Amniotic stem cell (primary cell): ENCODE results near the gene CMSS1.

Source experiments
- DNase-seq: peaks from one replicate; lab custom pipeline; 2025; lab: John Stamatoyannopoulos, UW

CMSS1 gene

DNA sequence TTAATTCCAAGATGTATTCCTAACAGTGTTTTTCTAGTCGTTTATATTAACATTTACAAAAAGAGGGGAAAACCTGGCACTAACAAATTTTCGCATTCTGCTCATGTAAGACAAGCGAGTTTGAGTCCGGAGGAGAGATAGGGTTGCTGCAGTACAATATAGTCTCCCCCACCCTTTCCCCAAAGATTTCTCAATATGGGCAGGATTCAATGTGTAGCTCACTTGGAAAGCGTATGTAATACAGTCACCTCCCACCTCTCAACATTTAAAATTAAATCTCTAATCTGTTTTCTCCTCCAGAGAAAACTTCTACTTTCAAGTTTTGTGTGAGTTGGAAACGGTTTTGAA is 57.9 kb downstream of the CMSS1 start:
- DNase-seq: no peak

GRCh38 chr3:99875929-99876841 is 58.5 kb downstream of the CMSS1 start:
- DNase-seq: peak; percentile 72

- DNase-seq: no peak
These were observed 59.4 kb downstream of the CMSS1 start for GRCh38 chr3:99877031-99877579.

DNA sequence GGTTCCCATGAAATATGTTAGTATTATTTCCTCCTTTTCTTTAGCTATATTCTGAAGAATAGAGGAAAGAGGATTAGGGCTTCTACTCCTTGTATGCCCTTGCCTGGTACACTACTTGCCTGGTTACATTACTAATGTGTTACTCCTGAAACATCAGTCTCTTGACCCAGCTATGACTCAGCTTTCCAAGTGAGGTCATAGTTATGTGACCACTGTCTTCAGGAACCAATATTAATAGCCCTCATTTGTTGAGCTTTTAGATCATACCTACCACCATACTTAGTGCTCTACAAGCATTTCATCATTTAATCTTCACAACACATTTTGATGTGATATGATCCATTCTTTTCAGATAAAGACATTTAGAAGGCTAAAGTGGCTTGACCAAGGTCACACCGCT is 60.3 kb downstream of the CMSS1 start:
- DNase-seq: no peak

DNA sequence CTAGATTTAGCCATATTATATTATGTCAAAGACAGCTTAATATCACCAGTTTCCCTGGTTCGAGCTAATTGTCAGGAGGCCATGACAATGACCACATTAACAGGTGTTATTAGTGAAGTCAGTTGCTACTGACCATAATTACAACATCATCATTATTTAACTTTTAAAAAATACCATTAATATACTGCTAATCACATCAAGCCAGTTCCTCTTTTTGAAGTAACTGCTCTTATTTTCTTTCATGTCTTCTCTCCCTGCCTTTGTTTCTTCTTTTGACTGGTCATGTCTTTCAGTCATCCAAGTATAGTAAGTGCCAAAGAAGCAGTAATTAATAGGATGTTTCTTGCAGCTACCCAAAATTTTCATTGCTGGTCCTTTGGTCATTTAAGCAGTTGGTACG is 61.6 kb downstream of the CMSS1 start:
- DNase-seq: no peak

DNA sequence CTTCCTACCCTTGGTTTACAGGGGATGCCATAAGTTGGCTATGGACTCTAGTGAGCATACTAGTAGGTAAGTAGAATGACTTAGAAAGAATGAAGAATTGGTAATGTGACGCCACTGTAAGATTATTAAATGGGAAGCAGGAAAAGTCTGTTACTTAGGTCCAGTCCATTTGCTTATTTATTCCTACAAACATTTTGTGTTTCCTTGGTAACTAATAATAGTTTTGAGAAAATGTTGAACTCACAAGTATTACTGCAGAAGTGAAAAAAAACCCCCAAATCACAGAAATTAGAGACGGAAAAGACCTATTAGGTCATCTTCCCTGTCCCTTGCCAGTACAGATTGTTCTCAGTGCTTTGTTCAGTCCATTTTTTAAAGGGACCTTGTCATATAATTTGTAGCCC is 63.5 kb downstream of the CMSS1 start:
- no peak for DNase-seq

GRCh38 chr3:99882436-99883137 is 64.9 kb downstream of the CMSS1 start:
- DNase-seq: no peak

DNA sequence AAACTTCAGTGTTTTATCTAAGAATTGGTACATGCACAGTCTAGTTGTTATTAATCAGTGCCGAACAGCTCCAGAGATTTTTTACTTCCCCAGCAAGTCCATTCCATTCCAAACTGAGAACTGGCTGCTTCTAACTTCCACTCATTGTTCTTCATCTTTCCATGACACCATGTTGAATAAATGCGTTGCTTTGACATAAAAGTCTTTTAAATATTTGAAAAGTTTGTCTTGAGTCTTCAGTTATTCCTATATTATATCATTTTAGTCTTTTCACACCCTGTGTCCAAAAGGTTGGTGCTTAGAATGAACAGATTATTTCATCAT is 65.4 kb downstream of the CMSS1 start:
- DNase-seq: no peak

DNA sequence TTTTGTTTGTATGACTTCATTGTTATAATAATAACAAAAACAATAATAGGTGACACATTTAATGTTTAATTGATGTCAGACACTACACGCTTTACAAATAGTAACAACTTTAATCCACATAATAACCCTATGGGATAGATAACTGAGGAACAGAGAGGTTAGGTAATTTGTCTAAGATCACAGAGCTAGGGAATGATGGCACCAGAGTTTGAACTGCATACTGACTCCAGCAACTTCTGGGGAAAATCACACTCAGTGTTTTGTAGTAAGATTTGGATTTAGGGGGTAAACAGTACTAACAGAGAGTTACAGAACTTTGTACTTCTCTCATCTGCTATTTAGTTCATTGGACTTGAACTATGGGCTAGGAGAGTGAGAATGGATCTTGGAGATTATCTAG is 66.0 kb downstream of the CMSS1 start:
- no peak for DNase-seq

GRCh38 chr3:99884484-99884883 is 66.8 kb downstream of the CMSS1 start:
- DNase-seq: no peak

- no peak for DNase-seq
These were observed 67.4 kb downstream of the CMSS1 start for GRCh38 chr3:99885085-99885484.

DNA sequence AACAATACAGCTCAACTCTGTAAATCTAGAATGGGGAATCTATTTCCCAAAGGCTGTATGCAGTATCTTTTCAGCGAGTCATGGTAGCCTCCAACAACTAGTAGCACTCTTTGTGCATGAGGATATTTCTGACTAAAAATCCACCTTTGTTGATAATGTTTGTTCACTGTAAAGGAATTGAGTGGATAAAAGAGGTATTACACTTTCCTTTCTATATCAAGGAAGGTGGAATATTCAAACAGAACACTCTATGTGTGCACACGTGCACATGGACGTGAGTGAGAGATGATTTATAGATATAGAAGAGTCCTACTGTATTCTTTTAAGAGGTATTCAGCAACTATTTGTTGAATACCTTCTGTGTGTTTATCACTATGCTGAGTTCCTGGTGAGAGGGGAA is 68.2 kb downstream of the CMSS1 start:
- DNase-seq: no peak

DNA sequence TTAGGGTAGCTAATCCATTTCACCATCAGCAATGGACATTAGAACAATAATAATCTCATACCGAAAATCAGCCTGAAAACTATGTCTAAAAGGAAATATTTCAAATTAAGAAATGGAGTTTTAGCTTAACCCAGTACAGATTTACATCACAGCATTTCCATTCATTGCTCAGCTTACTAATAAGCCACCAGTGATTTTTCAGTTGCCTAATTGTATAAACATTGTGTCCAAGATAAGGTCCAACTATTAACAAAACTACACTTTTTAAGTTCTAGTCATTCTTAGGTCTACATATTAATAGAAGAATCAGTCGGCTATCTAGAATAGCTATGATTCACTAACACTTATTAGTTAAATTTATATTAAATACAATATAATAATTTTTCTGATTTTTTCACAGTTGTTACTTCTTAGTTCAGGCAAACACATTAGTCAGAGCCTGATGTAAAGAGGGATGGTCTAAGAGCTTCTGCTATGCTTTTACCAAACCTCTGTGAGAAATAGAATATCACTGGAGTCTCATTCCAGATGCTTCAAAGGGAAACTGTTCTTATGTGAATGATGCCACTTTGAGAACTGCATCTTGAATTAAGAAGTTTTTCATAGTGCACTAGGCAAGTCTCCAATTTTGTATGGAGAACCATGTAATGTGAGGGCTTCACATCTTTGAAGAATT is 74.1 kb downstream of the CMSS1 start:
- no peak for DNase-seq

DNA sequence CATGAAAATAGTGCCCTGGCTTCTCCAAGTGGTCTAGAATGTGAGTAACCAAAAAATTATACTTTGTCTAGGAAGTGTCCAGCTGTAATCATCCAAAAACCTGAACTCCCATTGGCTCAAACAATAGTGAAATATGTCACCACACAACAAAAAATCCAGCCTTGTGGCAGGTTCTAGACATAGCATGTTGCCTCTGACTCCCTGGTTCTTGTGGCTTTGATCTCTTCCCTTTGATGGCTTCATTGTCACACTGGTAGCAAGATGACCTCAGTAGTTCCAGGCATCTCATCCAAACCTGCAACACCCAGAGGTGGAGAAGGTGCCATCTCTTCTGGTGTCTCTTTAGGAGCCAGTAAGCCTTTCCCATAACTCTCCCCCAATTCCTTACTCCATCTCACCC is 74.7 kb downstream of the CMSS1 start:
- no peak for DNase-seq

- DNase-seq: no peak
These were observed 77.6 kb downstream of the CMSS1 start for GRCh38 chr3:99895131-99895696.

- peak; percentile 39 for DNase-seq
These were observed 78.2 kb downstream of the CMSS1 start for GRCh38 chr3:99895703-99896441.

GRCh38 chr3:99896482-99896881 is 78.8 kb downstream of the CMSS1 start:
- DNase-seq: no peak

GRCh38 chr3:99899603-99900002 is 81.9 kb downstream of the CMSS1 start:
- DNase-seq: no peak

GRCh38 chr3:99900248-99900647 is 82.6 kb downstream of the CMSS1 start:
- no peak for DNase-seq

DNA sequence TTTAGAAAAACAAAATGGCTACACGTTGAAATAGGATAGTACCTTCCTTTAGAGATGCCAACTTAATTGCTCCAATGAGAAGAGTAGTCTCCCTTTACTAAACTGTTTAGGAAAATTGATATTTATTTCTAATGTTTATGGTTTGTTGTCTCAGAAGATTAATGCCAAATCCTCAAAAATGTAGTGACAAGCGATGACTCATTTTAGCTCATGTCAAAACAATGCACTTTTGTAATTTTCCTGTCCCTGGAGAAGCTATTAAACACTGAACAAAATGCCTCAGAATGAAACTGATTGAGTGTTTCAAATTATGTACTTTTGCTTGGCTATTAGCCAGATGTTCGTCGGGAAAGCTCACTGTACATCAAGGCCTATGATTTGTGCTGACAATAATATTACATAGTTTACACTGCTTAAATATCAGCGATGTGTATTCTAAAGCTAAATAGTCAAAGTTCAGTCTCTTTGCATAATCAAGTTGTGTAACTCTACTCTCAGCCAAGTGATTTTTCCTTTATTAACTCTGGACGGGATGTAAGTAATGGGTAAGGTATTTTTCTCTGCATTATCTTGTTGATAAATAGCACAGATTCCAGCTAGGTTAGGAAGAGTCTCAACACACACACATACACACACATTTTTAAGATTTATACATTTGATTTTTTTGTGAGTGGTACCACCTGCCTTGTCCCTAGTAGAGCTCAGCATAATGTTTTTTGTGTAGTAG is 83.7 kb downstream of the CMSS1 start:
- no peak for DNase-seq

DNA sequence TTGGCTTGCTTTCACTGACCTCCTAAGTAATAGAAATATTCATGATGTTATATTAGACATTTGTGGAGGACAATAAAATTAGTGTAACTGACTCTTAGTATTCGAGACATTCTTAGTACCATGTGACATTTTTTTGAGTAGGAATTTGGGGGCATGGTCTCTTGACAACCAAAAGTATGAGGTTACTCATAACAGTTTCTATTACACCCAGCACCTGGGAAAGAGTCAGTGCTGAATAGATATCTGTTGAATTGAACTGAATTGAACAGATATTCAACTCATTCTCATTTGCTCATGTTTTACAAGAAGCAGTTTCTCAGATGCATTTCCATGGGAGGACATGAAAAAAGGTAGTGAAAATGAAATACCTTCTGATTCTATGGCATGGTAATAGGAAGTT is 84.4 kb downstream of the CMSS1 start:
- no peak for DNase-seq
